ENCODE measurements around the gene ZNF638. TPM values are rescaled to one million over a fixed set of nuclear protein-coding genes. Genes with fewer than 3 reads are reported as not detected.

Gene ZNF638
- total RNA-seq, 1 experiment from 2014 or later, result 108 TPM

DNA sequence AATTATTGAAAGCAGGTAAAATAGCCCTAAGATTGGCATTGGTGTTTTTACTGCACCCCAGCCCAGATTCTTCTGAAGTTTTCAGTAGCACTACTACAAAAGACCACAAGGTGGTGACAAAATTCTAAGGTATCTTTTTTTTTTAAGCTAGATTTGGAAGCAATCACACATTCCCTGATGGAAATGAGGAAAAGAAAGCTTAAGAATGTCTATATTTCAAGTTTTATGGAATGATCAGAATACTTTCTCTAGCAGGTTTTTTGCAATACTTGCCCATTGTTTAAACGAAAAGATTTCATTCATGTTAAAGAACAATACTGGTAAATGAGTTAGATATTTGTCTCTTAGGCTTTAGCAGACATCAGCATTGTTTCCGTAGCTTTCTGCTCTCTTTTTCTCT lies 32.1 kb upstream of the ZNF638 start:
- TF ChIP-seq, protein P1, sequence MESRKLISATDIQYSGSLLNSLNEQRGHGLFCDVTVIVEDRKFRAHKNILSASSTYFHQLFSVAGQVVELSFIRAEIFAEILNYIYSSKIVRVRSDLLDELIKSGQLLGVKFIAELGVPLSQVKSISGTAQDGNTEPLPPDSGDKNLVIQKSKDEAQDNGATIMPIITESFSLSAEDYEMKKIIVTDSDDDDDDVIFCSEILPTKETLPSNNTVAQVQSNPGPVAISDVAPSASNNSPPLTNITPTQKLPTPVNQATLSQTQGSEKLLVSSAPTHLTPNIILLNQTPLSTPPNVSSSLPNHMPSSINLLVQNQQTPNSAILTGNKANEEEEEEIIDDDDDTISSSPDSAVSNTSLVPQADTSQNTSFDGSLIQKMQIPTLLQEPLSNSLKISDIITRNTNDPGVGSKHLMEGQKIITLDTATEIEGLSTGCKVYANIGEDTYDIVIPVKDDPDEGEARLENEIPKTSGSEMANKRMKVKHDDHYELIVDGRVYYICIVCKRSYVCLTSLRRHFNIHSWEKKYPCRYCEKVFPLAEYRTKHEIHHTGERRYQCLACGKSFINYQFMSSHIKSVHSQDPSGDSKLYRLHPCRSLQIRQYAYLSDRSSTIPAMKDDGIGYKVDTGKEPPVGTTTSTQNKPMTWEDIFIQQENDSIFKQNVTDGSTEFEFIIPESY (IDR thresholded peaks at IDR 0.05; ENCODE audit: extremely low read depth, insufficient replicate concordance, low read length), result no peak
- TF ChIP-seq RAD21 (IDR thresholded peaks at IDR 0.05; ENCODE audit: low read depth) (peak; percentile 75), SRF (IDR thresholded peaks at IDR 0.05; ENCODE audit: low read depth) (no peak)
- TF ChIP-seq, protein P2, sequence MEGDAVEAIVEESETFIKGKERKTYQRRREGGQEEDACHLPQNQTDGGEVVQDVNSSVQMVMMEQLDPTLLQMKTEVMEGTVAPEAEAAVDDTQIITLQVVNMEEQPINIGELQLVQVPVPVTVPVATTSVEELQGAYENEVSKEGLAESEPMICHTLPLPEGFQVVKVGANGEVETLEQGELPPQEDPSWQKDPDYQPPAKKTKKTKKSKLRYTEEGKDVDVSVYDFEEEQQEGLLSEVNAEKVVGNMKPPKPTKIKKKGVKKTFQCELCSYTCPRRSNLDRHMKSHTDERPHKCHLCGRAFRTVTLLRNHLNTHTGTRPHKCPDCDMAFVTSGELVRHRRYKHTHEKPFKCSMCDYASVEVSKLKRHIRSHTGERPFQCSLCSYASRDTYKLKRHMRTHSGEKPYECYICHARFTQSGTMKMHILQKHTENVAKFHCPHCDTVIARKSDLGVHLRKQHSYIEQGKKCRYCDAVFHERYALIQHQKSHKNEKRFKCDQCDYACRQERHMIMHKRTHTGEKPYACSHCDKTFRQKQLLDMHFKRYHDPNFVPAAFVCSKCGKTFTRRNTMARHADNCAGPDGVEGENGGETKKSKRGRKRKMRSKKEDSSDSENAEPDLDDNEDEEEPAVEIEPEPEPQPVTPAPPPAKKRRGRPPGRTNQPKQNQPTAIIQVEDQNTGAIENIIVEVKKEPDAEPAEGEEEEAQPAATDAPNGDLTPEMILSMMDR (IDR thresholded peaks at IDR 0.05 in 2 of 3, conservative IDR thresholded peaks at IDR 0.05 in 1 of 3; ENCODE audit: borderline replicate concordance in 1 of 3, insufficient read depth in 1 of 3, low read depth in 2 of 3, low read length in 2 of 3), result peak; percentile 58 to 77 (median 64); a peak in 5 of 6 replicates
- Histone ChIP-seq H3K27me3 (ENCODE audit: insufficient read depth, low read length) (no peaks in the 10 kb centered on the region), H4K20me1 (ENCODE audit: insufficient read depth) (peaks cover 4% of the 10 kb centered on the region; the same call in 1 of the 2 replicates), H2AFZ (ENCODE audit: low read depth, low read length, poor library complexity, severe bottlenecking) (no peak overlapping the region), H3K4me3 (replicated peaks in 1 of 2; ENCODE audit: low read depth in 1 of 2, low read length in 2 of 2) (no peak overlapping the region), H3K9ac (ENCODE audit: low read length) (no peak overlapping the region), H3K4me2 (ENCODE audit: low read length) (no peak overlapping the region), H3K27ac (ENCODE audit: low read depth, low read length) (no peak overlapping the region), H3K79me2 (ENCODE audit: insufficient read depth, low read length) (peaks cover 28% of the 10 kb centered on the region), H3K4me1 (ENCODE audit: control insufficient read depth in 1 of 2, insufficient read depth in 2 of 2, low read length in 2 of 2) (no peaks in the 10 kb centered on the region), H3K9me2 (ENCODE audit: insufficient read depth) (no peaks in the 10 kb centered on the region), H3K9me3 (ENCODE audit: control insufficient read depth in 1 of 2, insufficient read depth in 1 of 2, low read depth in 1 of 2, low read length in 2 of 2) (no peaks in the 10 kb centered on the region), H3K36me3 (ENCODE audit: control insufficient read depth in 1 of 2, insufficient read depth in 2 of 2, low read length in 2 of 2) (no peaks in the 10 kb centered on the region)
- ChIA-PET CTCF (interaction anchor here (0.6 to 2.6 kb wide), 28 partner anchors 8 to 1563 kb away, joined by 3 to 147 read pairs (median 5); partner anchors contain the start of gene ZNF638), POLR2A (interaction anchor here (1.0 to 1.5 kb wide), 4 partner anchors 32 to 213 kb away, joined by 3 to 8 read pairs (median 6); partner anchors contain the start of gene ZNF638), RAD21 (ENCODE audit: low non-redundant PET in 1 of 2, low total read pairs in 2 of 2, uncharacterized antibody in 2 of 2, unreplicated experiment in 2 of 2) (interaction anchor here (0.9 to 1.3 kb wide), 4 partner anchors 183 to 213 kb away, joined by 4 to 12 read pairs (median 5); no protein-coding TSS in a partner anchor)
- ATAC-seq (no peak; the same call in 1 of the 2 replicates), DNase-seq (ENCODE audit: low read depth, low spot score) (no peak)
- no TSS peak for BruUV-seq (replicated peaks)
- intact Hi-C loops (cut with micrococcal nuclease), result loop anchor here (1.0 kb wide), 1 partner anchor 211 kb away; no protein-coding TSS in a partner anchor
